SK-N-MC (cell line): ENCODE data around the gene MAGI1.

ENCODE experiments used
- EZH2 ChIP-seq: fragments of 200-600 bp; sonication (generic); IDR thresholded peaks from one replicate; pipeline ENCODE4 v1.6.1; 2017; ENCODE audit warnings: antibody characterized with exemption
- POLR2AphosphoS5 ChIP-seq: IDR thresholded peaks from 2 replicates; pipeline ENCODE4 v1.6.1; 2012; ENCODE audit warnings: mild to moderate bottlenecking, low read depth, low read length, borderline replicate concordance

- TF ChIP-seq POLR2AphosphoS5 = no peak
- no peak for TF ChIP-seq EZH2
These were observed 304.3 kb downstream of the MAGI1 start for GRCh38 chr3:65734382-65734781.
